GM12878 (cell line): ENCODE measurements around the gene JAKMIP1. TPM values are rescaled to one million over a fixed set of nuclear protein-coding genes. Genes with fewer than 3 reads are reported as not detected.

Experiments
- ATF3 ChIP-seq: IDR thresholded peaks from 2 replicates; pipeline ENCODE4 v1.6.1; 2011; ENCODE audit warnings: low read depth, mild to moderate bottlenecking, low read length, moderate library complexity, borderline replicate concordance; ENCODE audit errors: extremely low read depth
- CBX5 ChIP-seq: sonication (generic); IDR thresholded peaks from 2 replicates; pipeline ENCODE4 v1.6.1; 2016; ENCODE audit warnings: low read depth, moderate library complexity, mild to moderate bottlenecking, inconsistent platforms
- CHD4 ChIP-seq: fragments of 200-600 bp; sonication (generic); IDR thresholded peaks from 2 replicates; pipeline ENCODE4 v1.6.1; 2016; ENCODE audit warnings: mild to moderate bottlenecking
- E4F1 ChIP-seq: fragments of 450-650 bp; IDR thresholded peaks from 2 replicates; pipeline ENCODE4 v1.6.1; 2018; ENCODE audit warnings: borderline replicate concordance, mild to moderate bottlenecking; ENCODE audit not compliant: partially characterized antibody
- EGR1 ChIP-seq, 2 experiments: IDR thresholded peaks; 1 replicate in 1 of 2; 2 replicates in 1 of 2; pipeline ENCODE4 v1.6.1; 2011 to 2012; ENCODE audit warnings: low read depth in 2 of 2, low read length in 2 of 2, borderline replicate concordance in 1 of 2, mild to moderate bottlenecking in 1 of 2, moderate library complexity in 1 of 2
- ELK1 ChIP-seq: IDR thresholded peaks from 2 replicates; pipeline ENCODE4 v1.6.1; 2012; ENCODE audit warnings: low read depth, low read length, improper control_type of control experiment
- GATAD2B ChIP-seq: fragments of 450-650 bp; conservative IDR thresholded peaks from 2 replicates; pipeline ENCODE4 v1.6.1; 2017; ENCODE audit warnings: low read depth, mild to moderate bottlenecking, moderate library complexity
- MEF2A ChIP-seq: IDR thresholded peaks from 2 replicates; pipeline ENCODE4 v1.6.1; 2011; ENCODE audit warnings: low read depth, mild to moderate bottlenecking, low read length, moderate library complexity; ENCODE audit not compliant: insufficient read depth
- NR2C2 ChIP-seq: IDR thresholded peaks from 2 replicates; pipeline ENCODE4 v1.6.1; 2011; ENCODE audit warnings: borderline replicate concordance, low read depth; ENCODE audit not compliant: control insufficient read depth, insufficient read length
- PKNOX1 ChIP-seq: fragments of 450-650 bp; IDR thresholded peaks from 2 replicates; pipeline ENCODE4 v1.6.1; 2016; ENCODE audit warnings: mild to moderate bottlenecking
- POLR2AphosphoS2 ChIP-seq: IDR thresholded peaks from 2 replicates; pipeline ENCODE4 v1.6.1; 2011; ENCODE audit warnings: low read depth, mild to moderate bottlenecking, low read length, improper control_type of control experiment, moderate library complexity
- RAD51 ChIP-seq: fragments of 450-650 bp; IDR thresholded peaks from 2 replicates; pipeline ENCODE4 v1.6.1; 2016; ENCODE audit warnings: moderate library complexity, mild to moderate bottlenecking, inconsistent platforms
- SP1 ChIP-seq: IDR thresholded peaks from one replicate; pipeline ENCODE4 v1.6.1; 2011; ENCODE audit warnings: low read depth, low read length
- SREBF1 ChIP-seq: IDR thresholded peaks from 2 replicates; pipeline ENCODE4 v1.6.1; 2012; ENCODE audit warnings: mild to moderate bottlenecking, low read length
- STAT3 ChIP-seq: IDR thresholded peaks from 2 replicates; pipeline ENCODE4 v1.6.1; 2011; ENCODE audit warnings: low read depth, low read length, improper control_type of control experiment
- TARDBP ChIP-seq: IDR thresholded peaks from 2 replicates; pipeline ENCODE4 v1.6.1; 2016; ENCODE audit warnings: borderline replicate concordance
- ZBTB4 ChIP-seq: fragments of 450-650 bp; formaldehyde crosslinking; IDR thresholded peaks from 2 replicates; pipeline ENCODE4 v1.4.0; 2022; ENCODE audit warnings: mild to moderate bottlenecking, moderate library complexity
- ZZZ3 ChIP-seq: IDR thresholded peaks from 2 replicates; pipeline ENCODE4 v1.6.1; 2011; ENCODE audit warnings: low read depth; ENCODE audit not compliant: control insufficient read depth, insufficient read length
- polyA plus RNA-seq, 11 experiments: library from polyadenylated mRNA; depleted of rRNA in 4 of 11; unstranded in 6 of 11; stranded (reverse) in 5 of 11; fragments of >200 nt; fragmentation: Nextera tagmentation in 4 of 11; fragmentation: Illumina TruSeq in 1 of 11; extraction: Ambion mirVana in 4 of 11; extraction: Trizol in 1 of 11; gene quantifications; 1 replicate in 1 of 11; 2 replicates in 10 of 11; pipeline versions ENCODE4 v1.2.1 to v1.2.3, GENCODE V29; 2011 to 2016; ENCODE audit warnings: inconsistent platforms in 2 of 11, missing spikeins in 2 of 11, low read depth in 1 of 11
- total RNA-seq, 4 experiments: library from RNA; depleted of rRNA in 3 of 4; stranded (reverse); fragments of >200 nt in 3 of 4; fragmentation: Illumina TruSeq in 1 of 4; extraction: Trizol in 1 of 4; gene quantifications; 2 replicates each; pipeline versions ENCODE4 v1.2.1 to v1.2.3, GENCODE V29; 2013 to 2021

JAKMIP1 gene
- total and polyA plus RNA-seq, 10 of the 15 experiments (the other 5 are each of a cell fraction or from before 2014, with no cell fraction given), result 0.52 to 16.7 (median 12.3) TPM

- TF ChIP-seq MEF2A (peak; percentile 97), ELK1 (no peak), PKNOX1 (peak; percentile 95), SREBF1 (no peak), STAT3 (peak; percentile 99), ATF3 (no peak), CBX5 (peak; percentile 98), EGR1 (IDR thresholded peaks at IDR 0.05; ENCODE audit: borderline replicate concordance in 1 of 2, low read depth in 2 of 2, low read length in 2 of 2) (0 out of 3 replicates have a peak, but pooled peaks of 1 of the 2 experiments have one; percentile 20), E4F1 (peak; percentile 43), CHD4 (no peak), TARDBP (peak; percentile 82; the same call in 1 of the 2 replicates), GATAD2B (peak; percentile 85; the same call in 1 of the 2 replicates), ZBTB4 (CRISPR knock-in tag) (no peak), POLR2AphosphoS2 (no peak), ZZZ3 (no peak), RAD51 (no peak), SP1 (peak; percentile 91), NR2C2 (no peak)
These were observed 19.3 kb downstream of the JAKMIP1 start (continued) for GRCh38 chr4:6180841-6181631.
